Activated CD4-positive, CD25-positive, alpha-beta regulatory T cell treated with anti-CD3 and anti-CD28 coated beads, Interleukin-2, amount 50 U/mL, for 16 hours (primary cell): ENCODE results near the gene ISCU.
"Not testable (repeated sequence)": the region's sequence is repeated elsewhere in the genome, so short reads cannot be mapped to it uniquely, and the experiment has no call there.

Source experiments
- DNase-seq: peaks from one replicate; pipeline ENCODE4 v3.0.0-alpha.2; 2020; ENCODE audit warnings: low read depth, low spot score

Gene ISCU

DNA sequence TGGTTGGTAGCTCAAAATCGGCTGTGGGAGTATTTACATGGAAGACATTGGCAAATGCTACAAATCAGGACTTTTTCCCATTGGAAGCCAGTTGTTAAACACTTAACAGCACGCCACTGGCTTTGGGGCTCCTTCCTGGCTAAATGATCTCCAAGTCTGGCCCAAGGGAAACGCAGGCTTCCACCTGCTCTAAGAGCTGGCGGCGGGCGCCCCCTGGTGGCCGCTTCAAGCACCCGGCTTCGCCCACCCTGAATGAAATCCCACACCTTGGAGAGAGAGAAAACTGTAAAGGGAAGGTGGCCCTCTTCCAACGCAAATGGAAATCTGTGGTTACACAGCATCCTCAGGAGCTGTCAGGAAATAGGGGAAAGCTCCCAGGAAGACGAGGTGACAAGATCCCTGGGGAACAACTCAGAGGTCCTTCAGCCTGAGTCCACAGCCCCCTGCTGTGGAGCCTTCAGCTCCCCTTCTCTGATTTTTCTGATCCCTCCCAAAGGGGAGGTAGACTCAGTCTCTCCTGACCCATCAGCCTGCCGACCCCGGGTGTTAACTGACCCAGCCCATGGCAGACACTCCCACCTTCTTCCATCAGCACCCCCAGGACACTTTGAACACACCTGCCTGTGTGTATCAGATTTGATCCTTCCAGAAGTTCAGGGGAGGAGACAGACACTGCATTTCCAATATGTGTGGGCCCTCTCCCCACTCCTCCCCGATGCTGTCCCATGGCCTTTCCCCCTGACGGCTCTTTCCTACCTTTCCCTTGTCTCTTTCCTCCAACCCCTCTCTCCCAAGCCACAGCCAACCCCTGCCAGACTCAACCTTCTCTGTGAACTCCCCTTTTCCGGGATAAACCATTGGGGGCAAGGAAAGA is 55.9 kb downstream of the ISCU start:
- DNase-seq: peak; percentile 53

GRCh38 chr12:108618953-108619274 is 56.5 kb downstream of the ISCU start:
- DNase-seq: not testable (repeated sequence)
